Panc1 (cell line): ENCODE measurements around the gene LRMDA. TPM values are rescaled to one million over a fixed set of nuclear protein-coding genes. Genes with fewer than 3 reads are reported as not detected.

Source experiments
- ATAC-seq: fragments of 200-7000 bp; cut with Tn5 transposase; 2 replicates; pipeline ENCODE4 v1.9.1; 2020; ENCODE audit warnings: mild to moderate bottlenecking, moderate library complexity
- BruUV-seq: library from RNA; stranded (reverse); fragments of 400-500 nt; replicated peaks from 2 replicates; lab custom pipeline; 2021; lab: Mats Ljungman, UMichigan
- CTCF ChIA-PET: fragments of 300-600 bp; sonication (Branson Sonifier 250); formaldehyde crosslinking; loops from one replicate; lab custom pipeline; 2022; ENCODE audit warnings: antibody characterized with exemption; lab: Charles Lee
- POLR2A ChIA-PET: fragments of 300-600 bp; sonication (Branson Sonifier 250); formaldehyde crosslinking; loops from one replicate; lab custom pipeline; 2022; ENCODE audit warnings: antibody characterized with exemption; lab: Charles Lee
- DNase-seq: peaks from one replicate; pipeline ENCODE4 v3.0.0-alpha.2; 2010; ENCODE audit warnings: low read depth, low spot score
- H3K27ac ChIP-seq: 2 replicates; pipeline ENCODE4 v1.5.1; 2011; ENCODE audit warnings: mild to moderate bottlenecking, low read length, inconsistent platforms
- H3K27me3 ChIP-seq: fragments of 200-500 bp; sonication (Bioruptor generic); 2 replicates; pipeline ENCODE4 v1.6.0; 2014; ENCODE audit warnings: low read length, inconsistent platforms; ENCODE audit not compliant: control insufficient read depth, insufficient read depth
- H3K36me3 ChIP-seq: fragments of 200-500 bp; sonication (Bioruptor generic); 2 replicates; pipeline ENCODE4 v1.5.1; 2014; ENCODE audit warnings: inconsistent platforms, mild to moderate bottlenecking, low read length, moderate library complexity; ENCODE audit not compliant: control insufficient read depth, insufficient read depth
- H3K4me1 ChIP-seq: 2 replicates; pipeline ENCODE4 v1.5.1; 2011; ENCODE audit warnings: inconsistent platforms, mild to moderate bottlenecking, low read length, moderate library complexity; ENCODE audit not compliant: control insufficient read depth, insufficient read depth
- H3K4me3 ChIP-seq, 2 experiments: 2 replicates each; pipeline ENCODE4 v1.5.1; 2011 to 2012; ENCODE audit warnings: low read depth in 2 of 2, low read length in 2 of 2, mild to moderate bottlenecking in 2 of 2, inconsistent platforms in 1 of 2, moderate library complexity in 1 of 2
- H3K9me3 ChIP-seq: fragments of 200-500 bp; sonication (Bioruptor generic); 2 replicates; pipeline ENCODE4 v1.5.1; 2014; ENCODE audit warnings: low read depth, mild to moderate bottlenecking, inconsistent platforms, low read length, moderate library complexity; ENCODE audit not compliant: control insufficient read depth, insufficient read depth
- POLR2AphosphoS5 ChIP-seq: IDR thresholded peaks from 2 replicates; pipeline ENCODE4 v1.6.1; 2012; ENCODE audit warnings: mild to moderate bottlenecking, low read depth, low read length, moderate library complexity
- SIN3A ChIP-seq: IDR thresholded peaks from 2 replicates; pipeline ENCODE4 v1.6.1; 2012; ENCODE audit warnings: low read depth, mild to moderate bottlenecking, low read length, moderate library complexity, borderline replicate concordance; ENCODE audit not compliant: insufficient read depth
- TCF7L2 ChIP-seq: IDR thresholded peaks from 2 replicates; pipeline ENCODE4 v1.6.1; 2011; ENCODE audit warnings: mild to moderate bottlenecking, low read depth, low read length, inconsistent platforms
- in situ Hi-C: cut with HindIII; loops from 2 replicates; pipeline ENCODE4 v1.10.0; 2016; ENCODE audit warnings: low sequenced_read_pairs, low pct_unique_long_range_greater_than_20kb
- intact Hi-C: fragments of 100-400 bp; cut with micrococcal nuclease; formaldehyde crosslinking; loops from one replicate; pipeline ENCODE4 v1.10.0; 2022; ENCODE audit not compliant: unreplicated experiment
- total RNA-seq: library from RNA; stranded (reverse); gene quantifications from one replicate; pipeline ENCODE4 v1.2.1, GENCODE V29; 2021; ENCODE audit not compliant: unreplicated experiment
- TF ChIP-seq, protein P1 (sequence below), 2 experiments: IDR thresholded peaks; 2 replicates each; pipeline ENCODE4 v1.6.1; 2011 to 2012; ENCODE audit warnings: low read depth in 2 of 2, control low read depth in 1 of 2, low read length in 1 of 2, mild to moderate bottlenecking in 1 of 2, moderate library complexity in 1 of 2; ENCODE audit not compliant: insufficient read depth in 1 of 2
- TF ChIP-seq, protein P2 (sequence below): fragments of 450-650 bp; IDR thresholded peaks from 2 replicates; pipeline ENCODE4 v1.5.1; 2017; ENCODE audit warnings: mild to moderate bottlenecking

The LRMDA gene
- total RNA-seq, 1 experiment from 2014 or later = 1.2 TPM

- CTCF ChIA-PET = no interaction called here
Measured at GRCh38 chr10:75716506-75716905, 285.1 kb downstream of the LRMDA start.

DNA sequence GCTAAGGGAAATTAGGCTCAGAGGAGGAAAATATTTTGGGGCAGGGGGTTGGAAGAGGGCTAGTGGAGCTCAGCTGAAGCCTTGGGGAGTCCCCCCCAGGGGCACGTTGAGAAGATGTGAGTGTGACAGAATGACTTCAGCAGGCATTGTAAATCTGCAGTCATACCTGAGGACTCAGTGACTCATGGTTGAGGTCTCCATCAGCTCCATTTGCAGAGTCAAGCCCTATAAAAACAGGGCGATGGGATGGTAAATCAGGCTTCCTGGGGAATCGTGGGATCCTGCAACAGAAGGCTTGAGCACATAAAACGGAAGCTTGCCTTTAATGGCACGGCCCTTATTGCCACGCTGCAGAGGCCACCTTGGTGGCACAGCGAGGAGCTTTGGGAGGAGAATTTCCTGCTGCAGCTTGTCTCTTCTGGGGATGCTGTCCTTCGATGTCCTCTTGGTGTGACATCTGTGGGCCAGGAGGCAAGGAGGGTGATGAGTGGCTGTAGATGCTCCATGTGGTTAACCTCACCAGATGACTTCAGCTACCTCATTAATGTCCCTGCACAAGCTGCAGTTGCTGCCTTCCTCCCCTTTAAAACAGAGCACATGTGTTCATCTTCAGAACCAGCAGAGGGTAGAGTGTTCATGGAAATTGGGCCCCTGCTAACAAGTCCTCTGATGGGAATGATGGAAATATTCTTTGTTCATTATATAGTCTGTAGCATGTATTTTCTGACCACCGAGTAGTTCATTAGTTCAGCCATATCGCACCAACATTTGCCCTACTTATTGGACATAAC, 285.9 kb downstream of the LRMDA start:
- intact Hi-C loops = no loop called here
- ATAC-seq (no peak), DNase-seq (no peak)
- no TSS peak for BruUV-seq
- TF ChIP-seq, protein P1, sequence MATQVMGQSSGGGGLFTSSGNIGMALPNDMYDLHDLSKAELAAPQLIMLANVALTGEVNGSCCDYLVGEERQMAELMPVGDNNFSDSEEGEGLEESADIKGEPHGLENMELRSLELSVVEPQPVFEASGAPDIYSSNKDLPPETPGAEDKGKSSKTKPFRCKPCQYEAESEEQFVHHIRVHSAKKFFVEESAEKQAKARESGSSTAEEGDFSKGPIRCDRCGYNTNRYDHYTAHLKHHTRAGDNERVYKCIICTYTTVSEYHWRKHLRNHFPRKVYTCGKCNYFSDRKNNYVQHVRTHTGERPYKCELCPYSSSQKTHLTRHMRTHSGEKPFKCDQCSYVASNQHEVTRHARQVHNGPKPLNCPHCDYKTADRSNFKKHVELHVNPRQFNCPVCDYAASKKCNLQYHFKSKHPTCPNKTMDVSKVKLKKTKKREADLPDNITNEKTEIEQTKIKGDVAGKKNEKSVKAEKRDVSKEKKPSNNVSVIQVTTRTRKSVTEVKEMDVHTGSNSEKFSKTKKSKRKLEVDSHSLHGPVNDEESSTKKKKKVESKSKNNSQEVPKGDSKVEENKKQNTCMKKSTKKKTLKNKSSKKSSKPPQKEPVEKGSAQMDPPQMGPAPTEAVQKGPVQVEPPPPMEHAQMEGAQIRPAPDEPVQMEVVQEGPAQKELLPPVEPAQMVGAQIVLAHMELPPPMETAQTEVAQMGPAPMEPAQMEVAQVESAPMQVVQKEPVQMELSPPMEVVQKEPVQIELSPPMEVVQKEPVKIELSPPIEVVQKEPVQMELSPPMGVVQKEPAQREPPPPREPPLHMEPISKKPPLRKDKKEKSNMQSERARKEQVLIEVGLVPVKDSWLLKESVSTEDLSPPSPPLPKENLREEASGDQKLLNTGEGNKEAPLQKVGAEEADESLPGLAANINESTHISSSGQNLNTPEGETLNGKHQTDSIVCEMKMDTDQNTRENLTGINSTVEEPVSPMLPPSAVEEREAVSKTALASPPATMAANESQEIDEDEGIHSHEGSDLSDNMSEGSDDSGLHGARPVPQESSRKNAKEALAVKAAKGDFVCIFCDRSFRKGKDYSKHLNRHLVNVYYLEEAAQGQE (IDR thresholded peaks at IDR 0.05; ENCODE audit: insufficient read depth in 1 of 2, low read depth in 2 of 2, low read length in 1 of 2) = no peak
- TF ChIP-seq, protein P2, sequence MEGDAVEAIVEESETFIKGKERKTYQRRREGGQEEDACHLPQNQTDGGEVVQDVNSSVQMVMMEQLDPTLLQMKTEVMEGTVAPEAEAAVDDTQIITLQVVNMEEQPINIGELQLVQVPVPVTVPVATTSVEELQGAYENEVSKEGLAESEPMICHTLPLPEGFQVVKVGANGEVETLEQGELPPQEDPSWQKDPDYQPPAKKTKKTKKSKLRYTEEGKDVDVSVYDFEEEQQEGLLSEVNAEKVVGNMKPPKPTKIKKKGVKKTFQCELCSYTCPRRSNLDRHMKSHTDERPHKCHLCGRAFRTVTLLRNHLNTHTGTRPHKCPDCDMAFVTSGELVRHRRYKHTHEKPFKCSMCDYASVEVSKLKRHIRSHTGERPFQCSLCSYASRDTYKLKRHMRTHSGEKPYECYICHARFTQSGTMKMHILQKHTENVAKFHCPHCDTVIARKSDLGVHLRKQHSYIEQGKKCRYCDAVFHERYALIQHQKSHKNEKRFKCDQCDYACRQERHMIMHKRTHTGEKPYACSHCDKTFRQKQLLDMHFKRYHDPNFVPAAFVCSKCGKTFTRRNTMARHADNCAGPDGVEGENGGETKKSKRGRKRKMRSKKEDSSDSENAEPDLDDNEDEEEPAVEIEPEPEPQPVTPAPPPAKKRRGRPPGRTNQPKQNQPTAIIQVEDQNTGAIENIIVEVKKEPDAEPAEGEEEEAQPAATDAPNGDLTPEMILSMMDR = no peak
- TF ChIP-seq TCF7L2 = no peak
- no peak for TF ChIP-seq POLR2AphosphoS5
- no peak for TF ChIP-seq SIN3A
- no peaks in the 10 kb centered on the region for H3K9me3 ChIP-seq
- H3K27ac ChIP-seq = no peak overlapping the region
- 0 out of 2 replicates have a peak, but pooled peaks cover 7% of the 10 kb centered on the region for H3K27me3 ChIP-seq
- ChIA-PET POLR2A (no interaction called here), CTCF (no interaction called here)
- no peaks in the 10 kb centered on the region for H3K36me3 ChIP-seq
- H3K4me3 ChIP-seq = no peak overlapping the region
- in situ Hi-C loops = no loop called here
- no peaks in the 10 kb centered on the region for H3K4me1 ChIP-seq

More at GRCh38 chr10:75716506-75716905, 285.1 kb downstream of the LRMDA start:
- H3K27ac ChIP-seq = no peak overlapping the region
- intact Hi-C loops = no loop called here
- in situ Hi-C loops = no loop called here
- no peaks in the 10 kb centered on the region for H3K9me3 ChIP-seq
- H3K27me3 ChIP-seq = 0 out of 2 replicates have a peak, but pooled peaks cover 4% of the 10 kb centered on the region
- DNase-seq (no peak), ATAC-seq (no peak)
- no peaks in the 10 kb centered on the region for H3K36me3 ChIP-seq
- no peak overlapping the region for H3K4me3 ChIP-seq
- no TSS peak for BruUV-seq
- POLR2A ChIA-PET = no interaction called here
- TF ChIP-seq, protein P1 (IDR thresholded peaks at IDR 0.05; ENCODE audit: insufficient read depth in 1 of 2, low read depth in 2 of 2, low read length in 1 of 2) = no peak
- TF ChIP-seq, protein P2 = no peak
- TF ChIP-seq POLR2AphosphoS5 = no peak
- no peak for TF ChIP-seq TCF7L2
- no peak for TF ChIP-seq SIN3A
- no peaks in the 10 kb centered on the region for H3K4me1 ChIP-seq
